H1 (cell line): ENCODE data around the gene PPARA. TPM values are rescaled to one million over a fixed set of nuclear protein-coding genes. Genes with fewer than 3 reads are reported as not detected.
A peak's percentile ranks its signal among the peaks of the same experiment; 100 is the strongest.

Experiments
- BACH1 ChIP-seq: IDR thresholded peaks from 2 replicates; pipeline ENCODE4 v1.6.1; 2012; ENCODE audit warnings: low read length, improper control_type of control experiment
- BRCA1 ChIP-seq: IDR thresholded peaks from 2 replicates; pipeline ENCODE4 v1.6.1; 2012; ENCODE audit warnings: low read depth, low read length, improper control_type of control experiment
- CEBPB ChIP-seq: IDR thresholded peaks from 2 replicates; pipeline ENCODE4 v1.6.1; 2012; ENCODE audit warnings: low read depth, low read length
- CHD2 ChIP-seq: IDR thresholded peaks from 2 replicates; pipeline ENCODE4 v1.6.1; 2012; ENCODE audit warnings: low read length, improper control_type of control experiment
- CREB1 ChIP-seq: IDR thresholded peaks from 2 replicates; pipeline ENCODE4 v1.6.1; 2012; ENCODE audit warnings: inconsistent platforms
- EP300 ChIP-seq, 2 experiments: IDR thresholded peaks; 1 replicate in 1 of 2; 2 replicates in 1 of 2; pipeline ENCODE4 v1.6.1; 2011 to 2012; ENCODE audit warnings: low read depth in 2 of 2, low read length in 2 of 2, mild to moderate bottlenecking in 2 of 2, borderline replicate concordance in 1 of 2, inconsistent platforms in 1 of 2, moderate library complexity in 1 of 2
- EZH2 ChIP-seq: fragments of 200-600 bp; sonication (generic); IDR thresholded peaks from 2 replicates; pipeline ENCODE4 v1.7.1; 2012; ENCODE audit warnings: low read depth, mild to moderate bottlenecking, moderate library complexity, low read length, inconsistent platforms; ENCODE audit not compliant: severe bottlenecking
- FOSL1 ChIP-seq: IDR thresholded peaks from 2 replicates; pipeline ENCODE4 v1.6.1; 2011; ENCODE audit warnings: mild to moderate bottlenecking, low read depth, low read length, moderate library complexity; ENCODE audit not compliant: insufficient read depth
- HDAC2 ChIP-seq, 2 experiments: fragments of 300-600 bp in 1 of 2; sonication (generic) in 1 of 2; IDR thresholded peaks; 2 replicates each; pipeline ENCODE4 v1.6.1; 2011 to 2012; ENCODE audit warnings: low read depth in 2 of 2, low read length in 2 of 2, mild to moderate bottlenecking in 2 of 2, moderate library complexity in 2 of 2, borderline replicate concordance in 1 of 2, inconsistent platforms in 1 of 2
- KDM5A ChIP-seq: fragments of 200-600 bp; IDR thresholded peaks from 2 replicates; pipeline ENCODE4 v1.7.1; 2012; ENCODE audit warnings: mild to moderate bottlenecking, low read length, inconsistent platforms, mixed read lengths
- PHF8 ChIP-seq: fragments of 200-600 bp; sonication (generic); conservative IDR thresholded peaks from 2 replicates; pipeline ENCODE4 v1.7.1; 2012; ENCODE audit warnings: low read depth, mild to moderate bottlenecking, inconsistent platforms, low read length, moderate library complexity
- POU5F1 ChIP-seq: IDR thresholded peaks from 2 replicates; pipeline ENCODE4 v1.6.1; 2011; ENCODE audit warnings: low read depth, mild to moderate bottlenecking, low read length, moderate library complexity
- SIN3A ChIP-seq, 2 experiments: IDR thresholded peaks in 1 of 2; conservative IDR thresholded peaks in 1 of 2; 2 replicates each; pipeline ENCODE4 v1.6.1; 2011 to 2012; ENCODE audit warnings: low read length in 2 of 2, improper control_type of control experiment in 1 of 2, low read depth in 1 of 2, mild to moderate bottlenecking in 1 of 2
- SP4 ChIP-seq: IDR thresholded peaks from 2 replicates; pipeline ENCODE4 v1.6.1; 2012; ENCODE audit warnings: low read length, inconsistent platforms
- SRF ChIP-seq: IDR thresholded peaks from 2 replicates; pipeline ENCODE4 v1.6.1; 2011; ENCODE audit warnings: mild to moderate bottlenecking, low read depth, low read length, moderate library complexity
- SUZ12 ChIP-seq: fragments of 200-600 bp; sonication (generic); IDR thresholded peaks from 2 replicates; pipeline ENCODE4 v1.6.1; 2012; ENCODE audit warnings: mild to moderate bottlenecking, inconsistent platforms, low read length, moderate library complexity, mixed read lengths
- TAF7 ChIP-seq: optimal IDR thresholded peaks from 2 replicates; pipeline ENCODE3; 2011; ENCODE audit warnings: low read depth, mild to moderate bottlenecking, inconsistent platforms, low read length, moderate library complexity, borderline replicate concordance
- TEAD4 ChIP-seq: IDR thresholded peaks from 2 replicates; pipeline ENCODE4 v1.6.1; 2012; ENCODE audit warnings: low read depth, low read length, inconsistent platforms, mixed read lengths
- polyA plus RNA-seq, 7 experiments: library from polyadenylated mRNA; depleted of rRNA in 3 of 7; stranded (reverse) in 5 of 7; unstranded in 2 of 7; fragments of >200 nt in 5 of 7; fragments of 200-250 nt in 2 of 7; gene quantifications; 1 replicate in 5 of 7; 2 replicates in 1 of 7; 4 replicates in 1 of 7; pipeline versions ENCODE4 v1.2.1 to v1.2.3, GENCODE V29; 2011 to 2013; ENCODE audit warnings: missing spikeins in 2 of 7, mixed read lengths in 2 of 7
- total RNA-seq: library from RNA; stranded (reverse); fragmentation: NEBNext Ultra II Directional; extraction: Animal tissue kit (Norgen Biotek cat#: 25700); gene quantifications from 2 replicates; pipeline ENCODE4 v1.2.1, GENCODE V29; 2021
- TF ChIP-seq, protein P1 (sequence below): IDR thresholded peaks from 2 replicates; pipeline ENCODE4 v1.6.1; 2011; ENCODE audit warnings: low read depth, mild to moderate bottlenecking, low read length; ENCODE audit not compliant: insufficient read depth
- TF ChIP-seq, protein P2 (sequence below): IDR thresholded peaks from 2 replicates; pipeline ENCODE4 v1.6.1; 2011; ENCODE audit warnings: low read length, improper control_type of control experiment

The PPARA gene
- total and polyA plus RNA-seq, 2 of the 8 experiments (the other 6 are each of a cell fraction or from before 2014, with no cell fraction given), result 3.1 to 8.2 TPM

DNA sequence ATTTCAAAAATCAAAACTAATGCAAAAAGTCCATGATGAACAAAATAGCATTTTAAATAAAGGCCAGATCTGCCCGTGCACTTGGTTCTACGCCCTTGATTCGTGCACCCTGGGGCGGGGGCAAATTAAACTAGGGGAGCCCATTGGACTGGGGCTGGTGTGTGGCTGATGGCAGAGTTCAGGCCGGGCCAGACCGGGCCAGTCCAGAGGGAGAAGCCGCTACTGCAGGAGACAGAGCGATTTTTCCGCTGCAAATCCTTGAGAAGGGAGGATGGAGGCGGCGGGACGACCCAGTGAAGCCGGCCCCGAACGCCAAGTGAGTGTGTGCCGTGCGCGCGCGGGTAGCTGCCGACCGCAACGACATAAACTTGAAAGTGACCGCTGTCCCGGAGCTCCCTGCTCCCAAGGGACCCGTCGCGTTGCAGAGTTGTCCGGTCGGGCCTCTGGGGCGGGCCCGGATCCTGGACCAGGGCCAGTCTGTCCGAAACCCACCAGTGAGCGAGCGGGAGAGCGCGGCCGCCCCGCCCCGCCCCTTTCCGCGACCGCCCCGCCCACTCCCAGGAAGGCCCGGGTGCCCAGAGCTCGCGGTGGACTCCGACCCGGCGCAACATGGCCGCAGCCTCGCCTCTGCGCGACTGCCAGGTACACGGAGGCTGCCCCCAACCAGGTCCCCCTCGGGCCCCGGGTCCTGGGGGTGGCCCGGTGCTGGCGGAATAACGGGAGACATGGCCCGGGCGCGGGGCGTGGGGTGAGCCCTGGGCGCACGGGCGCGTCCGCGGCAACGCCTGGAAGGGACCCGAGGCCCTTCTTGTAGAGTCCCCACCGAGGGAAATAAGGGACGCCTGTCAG, 117.3 kb downstream of the PPARA start, which contains the start of gene TTC38 (continued):
- peak in 1 of 2 experiments; percentile 45; a peak in 1 of 4 replicates for TF ChIP-seq SIN3A (conservative IDR thresholded peaks at IDR 0.05 in 1 of 2, IDR thresholded peaks at IDR 0.05 in 1 of 2; ENCODE audit: low read depth in 1 of 2, low read length in 2 of 2)
- no peak for TF ChIP-seq HDAC2 (IDR thresholded peaks at IDR 0.05; ENCODE audit: borderline replicate concordance in 1 of 2, low read depth in 2 of 2, low read length in 2 of 2)
- TF ChIP-seq, protein P1, sequence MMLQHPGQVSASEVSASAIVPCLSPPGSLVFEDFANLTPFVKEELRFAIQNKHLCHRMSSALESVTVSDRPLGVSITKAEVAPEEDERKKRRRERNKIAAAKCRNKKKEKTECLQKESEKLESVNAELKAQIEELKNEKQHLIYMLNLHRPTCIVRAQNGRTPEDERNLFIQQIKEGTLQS, result no peak
- TF ChIP-seq EZH2, result no peak
- TF ChIP-seq SP4, result no peak
- peak; percentile 42; the same call in 1 of the 2 replicates for TF ChIP-seq BACH1
- no peak for TF ChIP-seq CREB1
- no peak for TF ChIP-seq BRCA1
- no peak for TF ChIP-seq EP300 (IDR thresholded peaks at IDR 0.05; ENCODE audit: borderline replicate concordance in 1 of 2, low read depth in 2 of 2, low read length in 2 of 2)
- TF ChIP-seq FOSL1, result no peak
- no peak for TF ChIP-seq KDM5A
- TF ChIP-seq CHD2, result no peak
- TF ChIP-seq TAF7, result no peak
- peak; percentile 72 for TF ChIP-seq PHF8
- TF ChIP-seq, protein P2, sequence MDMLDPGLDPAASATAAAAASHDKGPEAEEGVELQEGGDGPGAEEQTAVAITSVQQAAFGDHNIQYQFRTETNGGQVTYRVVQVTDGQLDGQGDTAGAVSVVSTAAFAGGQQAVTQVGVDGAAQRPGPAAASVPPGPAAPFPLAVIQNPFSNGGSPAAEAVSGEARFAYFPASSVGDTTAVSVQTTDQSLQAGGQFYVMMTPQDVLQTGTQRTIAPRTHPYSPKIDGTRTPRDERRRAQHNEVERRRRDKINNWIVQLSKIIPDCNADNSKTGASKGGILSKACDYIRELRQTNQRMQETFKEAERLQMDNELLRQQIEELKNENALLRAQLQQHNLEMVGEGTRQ, result no peak
- TF ChIP-seq SUZ12, result no peak
- no peak for TF ChIP-seq CEBPB
- TF ChIP-seq POU5F1, result no peak
- TF ChIP-seq TEAD4, result no peak
- TF ChIP-seq SRF, result no peak
